ENCODE results near the gene GPR50.
A peak's percentile ranks its signal among the peaks of the same experiment; 100 is the strongest.

The GPR50 gene

GRCh38 chrX:151176231-151176750 is at the start of gene GPR50:
TSS of gene GPR50 (plus strand) at chrX:151176584. CDS start at chrX:151176722, 138 bp downstream.
- DNase-seq (ENCODE audit: low read depth in 1 of 2, low spot score in 1 of 2) = no peak

GRCh38 chrX:151132531-151132930 is 43.9 kb upstream of the GPR50 start:
- no peak for DNase-seq (ENCODE audit: low read depth in 1 of 2, low spot score in 1 of 2)

- DNase-seq (ENCODE audit: low read depth in 1 of 2, low spot score in 1 of 2) = peak in 1 of 2 donors; percentile 25
Measured at GRCh38 chrX:151151665-151152267, 24.6 kb upstream of the GPR50 start.

GRCh38 chrX:151153086-151153485 is 23.3 kb upstream of the GPR50 start:
- DNase-seq (ENCODE audit: low read depth in 1 of 2, low spot score in 1 of 2) = no peak

- DNase-seq (ENCODE audit: low read depth in 1 of 2, low spot score in 1 of 2) = no peak
Measured at GRCh38 chrX:151153667-151154066, 22.7 kb upstream of the GPR50 start.

- no peak for DNase-seq (ENCODE audit: low read depth in 1 of 2, low spot score in 1 of 2)
Measured at GRCh38 chrX:151155234-151155633, 21.1 kb upstream of the GPR50 start.

- DNase-seq (ENCODE audit: low read depth in 1 of 2, low spot score in 1 of 2) = no peak
Measured at GRCh38 chrX:151161690-151162089, 14.7 kb upstream of the GPR50 start.

- DNase-seq (ENCODE audit: low read depth in 1 of 2, low spot score in 1 of 2) = no peak
Measured at GRCh38 chrX:151167791-151168345, 8.5 kb upstream of the GPR50 start.

- no peak for DNase-seq (ENCODE audit: low read depth in 1 of 2, low spot score in 1 of 2)
Measured at GRCh38 chrX:151169783-151170182, 6.6 kb upstream of the GPR50 start.

- no peak for DNase-seq (ENCODE audit: low read depth in 1 of 2, low spot score in 1 of 2)
Measured at GRCh38 chrX:151174581-151175282, 1.7 kb upstream of the GPR50 start.

- no peak for DNase-seq (ENCODE audit: low read depth in 1 of 2, low spot score in 1 of 2)
Measured at GRCh38 chrX:151175283-151176062, 911 bp upstream of the GPR50 start.

- no peak for DNase-seq (ENCODE audit: low read depth in 1 of 2, low spot score in 1 of 2)
Measured at GRCh38 chrX:151177141-151178027, 1.0 kb downstream of the GPR50 start.

GRCh38 chrX:151178746-151179145 is 2.4 kb downstream of the GPR50 start:
- no peak for DNase-seq (ENCODE audit: low read depth in 1 of 2, low spot score in 1 of 2)

GRCh38 chrX:151180400-151180799 is 4.0 kb downstream of the GPR50 start:
- DNase-seq (ENCODE audit: low read depth in 1 of 2, low spot score in 1 of 2) = no peak

GRCh38 chrX:151181088-151181487 is 4.7 kb downstream of the GPR50 start:
- no peak for DNase-seq (ENCODE audit: low read depth in 1 of 2, low spot score in 1 of 2)

GRCh38 chrX:151183233-151183753 is 6.9 kb downstream of the GPR50 start:
- DNase-seq (ENCODE audit: low read depth in 1 of 2, low spot score in 1 of 2) = no peak

- DNase-seq (ENCODE audit: low read depth in 1 of 2, low spot score in 1 of 2) = no peak
Measured at GRCh38 chrX:151183912-151184565, 7.7 kb downstream of the GPR50 start.

GRCh38 chrX:151184705-151185104 is 8.3 kb downstream of the GPR50 start:
- DNase-seq (ENCODE audit: low read depth in 1 of 2, low spot score in 1 of 2) = no peak

- DNase-seq (ENCODE audit: low read depth in 1 of 2, low spot score in 1 of 2) = no peak
Measured at GRCh38 chrX:151206871-151207270, 30.5 kb downstream of the GPR50 start.

GRCh38 chrX:151225843-151226242 is 49.5 kb downstream of the GPR50 start:
- DNase-seq (ENCODE audit: low read depth in 1 of 2, low spot score in 1 of 2) = no peak
